RKO (cell line): ENCODE data around the gene PRAC1.
A peak's percentile ranks its signal among the peaks of the same experiment; 100 is the strongest.

Source experiments
- DNase-seq: peaks from one replicate; pipeline ENCODE4 v3.0.0-alpha.2; 2016; ENCODE audit warnings: low spot score

The PRAC1 gene

GRCh38 chr17:48722201-48722907 lies at the start of gene PRAC1:
TSS of gene PRAC1 (minus strand) at chr17:48722518. CDS start at chr17:48722392, 126 bp downstream.
- no peak for DNase-seq

DNA sequence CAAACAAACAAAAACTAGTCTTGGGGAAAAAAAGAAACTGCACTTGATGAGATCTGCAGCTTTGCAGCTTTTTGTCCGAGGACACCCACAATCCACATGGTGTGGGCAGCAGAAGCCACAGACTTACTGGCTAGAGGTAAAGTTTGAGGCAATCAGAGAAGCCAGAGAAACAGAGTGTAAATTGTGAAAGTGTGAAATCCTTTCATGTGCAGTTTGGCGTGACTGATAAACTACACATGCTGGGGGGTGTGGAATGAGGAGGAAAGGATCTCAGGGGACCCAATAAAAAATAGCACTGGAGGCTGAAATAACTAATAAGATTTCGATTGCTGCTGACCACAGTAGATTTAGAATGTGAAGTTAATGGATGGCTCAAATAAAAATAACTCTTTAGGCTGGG lies 48.6 kb upstream of the PRAC1 start:
- DNase-seq = no peak

GRCh38 chr17:48769009-48769675 lies 46.8 kb upstream of the PRAC1 start:
- DNase-seq = no peak

- peak; percentile 14 for DNase-seq
Measured at GRCh38 chr17:48767263-48767774, 45.0 kb upstream of the PRAC1 start.

DNA sequence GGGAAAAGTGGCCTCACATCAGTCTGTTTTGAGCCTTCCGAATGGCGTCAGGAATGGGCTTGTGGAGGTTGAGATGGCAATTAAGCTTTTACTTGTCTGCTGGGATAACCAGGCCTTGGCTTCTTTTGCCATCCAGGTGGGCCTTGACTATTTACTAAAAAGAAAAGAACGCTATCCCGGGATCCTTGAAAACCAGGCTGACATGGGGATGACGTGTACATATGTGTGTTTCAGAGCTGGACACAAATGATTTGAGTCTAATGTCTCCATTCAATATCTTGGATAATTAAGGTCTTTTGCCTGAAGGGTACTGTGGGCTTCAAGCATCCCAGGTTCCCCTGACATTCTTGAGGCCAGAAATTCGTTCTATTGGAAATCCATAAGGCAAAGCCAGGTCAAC lies 38.8 kb upstream of the PRAC1 start:
- DNase-seq = no peak

GRCh38 chr17:48760411-48760810 lies 38.1 kb upstream of the PRAC1 start:
- DNase-seq = no peak

- no peak for DNase-seq
Measured at GRCh38 chr17:48759288-48759687, 37.0 kb upstream of the PRAC1 start.

DNA sequence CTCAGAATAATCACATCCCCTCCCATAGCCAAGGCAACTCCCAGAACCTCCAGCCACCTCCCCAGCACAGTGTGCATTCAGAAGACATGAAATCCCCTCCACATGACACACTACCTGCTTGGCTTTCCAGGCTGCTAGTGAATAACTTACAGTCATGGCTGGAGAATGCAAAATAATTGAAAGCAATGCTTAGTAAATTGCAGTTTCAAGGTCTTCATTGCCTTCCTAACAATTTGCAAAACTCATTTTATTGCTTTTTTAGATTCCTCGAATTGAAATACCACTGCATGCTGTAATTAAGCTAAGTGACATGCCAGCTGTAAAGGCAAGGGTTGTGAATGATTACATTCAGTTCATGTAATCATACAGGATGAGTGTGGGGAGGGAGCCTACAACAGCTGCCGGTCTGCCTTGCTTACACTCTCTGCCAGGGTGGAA lies 35.2 kb upstream of the PRAC1 start:
- no peak for DNase-seq

DNA sequence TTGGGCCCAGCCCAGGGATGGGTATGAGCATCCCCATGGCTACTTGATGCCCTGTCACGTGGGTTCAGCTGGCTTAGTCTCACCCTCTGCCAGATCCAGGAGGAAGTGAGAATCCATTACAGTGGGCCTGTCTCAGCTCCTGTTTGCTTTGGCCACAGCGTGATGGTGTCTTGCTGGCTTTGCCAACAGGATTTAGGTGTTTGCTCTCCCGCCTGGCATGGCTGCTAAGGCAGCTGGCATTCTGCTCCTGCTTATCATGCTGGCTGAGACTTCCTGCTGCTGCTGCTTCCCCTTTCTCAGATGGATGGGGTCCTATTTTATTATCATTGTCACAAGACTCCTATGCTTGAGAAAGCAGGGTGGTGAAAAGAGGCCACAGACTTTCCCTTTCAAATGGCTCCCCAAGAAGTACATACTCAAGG lies 34.5 kb upstream of the PRAC1 start:
- no peak for DNase-seq

GRCh38 chr17:48755356-48755755 lies 33.0 kb upstream of the PRAC1 start:
- DNase-seq = no peak

DNA sequence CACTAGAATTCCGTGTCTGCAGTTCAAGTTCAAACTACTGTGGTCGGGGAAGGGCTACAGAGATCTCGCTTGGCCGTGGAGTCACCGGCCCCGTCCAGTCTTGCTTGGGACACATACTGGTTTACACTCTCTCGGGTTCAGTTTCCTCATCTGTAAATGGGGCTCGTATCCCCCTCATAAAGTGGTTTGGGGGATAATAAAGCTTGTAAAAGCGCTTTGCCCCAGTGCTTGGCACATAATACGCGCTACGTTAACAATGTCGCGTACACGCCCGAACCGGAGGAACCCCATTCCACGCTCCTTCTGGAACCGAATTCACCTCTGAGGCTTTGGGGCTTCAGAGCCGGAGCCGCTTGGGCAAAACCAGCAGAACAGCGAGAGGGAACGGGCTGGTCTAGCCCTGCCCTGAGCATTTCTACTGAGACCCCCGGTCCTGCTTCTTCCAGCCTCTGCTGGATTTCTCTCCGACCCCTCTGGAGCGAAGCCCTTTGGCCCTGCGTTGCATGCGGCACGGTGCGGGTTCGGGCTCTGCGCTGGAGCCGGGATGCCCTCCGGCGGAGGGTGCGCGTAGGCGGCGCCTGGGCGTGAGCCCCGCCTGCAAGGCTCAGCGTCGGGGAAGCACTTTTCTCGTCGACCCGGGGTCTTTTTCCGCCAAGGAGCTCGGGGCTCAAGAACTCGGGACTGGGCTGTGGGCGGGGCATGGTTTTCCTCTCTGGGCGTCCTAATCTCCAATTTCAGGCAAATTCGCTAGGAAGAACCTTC lies 32.4 kb upstream of the PRAC1 start:
- DNase-seq = no peak

- no peak for DNase-seq
Measured at GRCh38 chr17:48753794-48754499, 31.6 kb upstream of the PRAC1 start.

DNA sequence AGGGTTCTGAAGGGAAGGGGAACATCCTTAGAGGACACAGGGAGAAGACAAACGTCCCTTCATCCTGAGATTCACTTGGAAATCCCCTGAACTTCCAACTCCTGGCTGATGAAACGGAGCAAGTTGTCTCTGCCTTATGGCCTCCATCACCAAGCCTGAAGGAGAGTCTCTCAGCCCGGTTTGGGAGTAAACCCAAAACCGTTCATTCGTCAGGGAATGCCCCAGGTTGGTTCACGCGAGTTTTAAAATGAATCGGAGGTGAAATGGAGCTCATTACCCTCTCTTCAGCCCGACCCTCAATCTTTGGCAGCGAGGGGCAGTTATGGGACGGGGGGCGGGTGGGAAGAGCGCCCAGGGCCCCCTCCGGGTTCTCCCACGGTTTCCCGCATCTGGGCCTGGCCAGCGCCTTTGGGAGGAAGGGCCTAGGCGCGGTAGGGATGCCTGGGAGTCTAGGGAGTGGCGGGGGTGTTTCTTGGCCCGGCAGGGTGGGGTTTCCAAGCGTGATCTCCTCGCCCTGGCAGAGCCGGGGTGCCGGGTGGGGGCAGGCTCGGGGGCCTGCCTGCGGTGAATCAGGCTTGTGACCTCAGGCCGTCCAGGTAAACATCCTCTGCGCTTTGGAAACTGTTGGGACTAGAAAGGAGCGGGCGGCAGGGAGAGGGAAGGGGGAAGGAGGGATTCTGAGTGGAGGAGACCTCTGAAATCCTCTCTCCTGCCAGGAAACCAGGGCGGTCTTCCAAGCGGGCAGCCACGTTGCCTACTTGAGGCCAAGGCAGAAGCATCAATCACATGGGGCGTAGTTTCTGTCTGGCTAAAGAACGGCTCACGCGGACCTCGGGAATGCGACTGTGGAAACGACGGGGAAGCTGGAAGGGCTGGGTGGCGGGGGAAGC lies 30.3 kb upstream of the PRAC1 start:
- no peak for DNase-seq

- DNase-seq = no peak
Measured at GRCh38 chr17:48751733-48752398, 29.5 kb upstream of the PRAC1 start.

GRCh38 chr17:48751172-48751571 lies 28.9 kb upstream of the PRAC1 start:
- DNase-seq = no peak

GRCh38 chr17:48749621-48750553 lies 27.6 kb upstream of the PRAC1 start:
- no peak for DNase-seq

GRCh38 chr17:48748718-48749566 lies 26.6 kb upstream of the PRAC1 start:
- no peak for DNase-seq
